HEK293 (cell line): Measurements from ENCODE around the gene LRRTM4.

Source experiments
- CTCF ChIA-PET: fragments of 350-600 bp; formaldehyde crosslinking; extraction: SDS; loops from one replicate; lab custom pipeline; 2021; ENCODE audit warnings: antibody characterized with exemption; lab: Yijun Ruan, JAX
- POLR2A ChIA-PET: fragments of 300-600 bp; formaldehyde crosslinking; extraction: SDS; loops from one replicate; lab custom pipeline; 2020; ENCODE audit warnings: antibody characterized with exemption, inconsistent platforms; lab: Yijun Ruan, JAX
- H3K27ac ChIP-seq: fragments of 200-500 bp; sonication (Bioruptor generic); 2 replicates; pipeline ENCODE4 v1.5.1; 2014; ENCODE audit warnings: low read depth, low read length, control low read depth, inconsistent platforms; ENCODE audit errors: extremely low read depth
- H3K36me3 ChIP-seq, 2 experiments: fragments of 200-500 bp in 1 of 2; sonication (Bioruptor generic) in 1 of 2; 1 replicate in 1 of 2; 2 replicates in 1 of 2; pipeline ENCODE4 v1.5.1; 2014 to 2017; ENCODE audit warnings: inconsistent platforms in 2 of 2, low read length in 2 of 2; ENCODE audit not compliant: control insufficient read depth in 2 of 2, insufficient read depth in 1 of 2
- H3K4me1 ChIP-seq: fragments of 200-500 bp; sonication (Bioruptor generic); 2 replicates; pipeline ENCODE4 v1.5.1; 2014; ENCODE audit warnings: mild to moderate bottlenecking, low read length, inconsistent platforms; ENCODE audit not compliant: control insufficient read depth, insufficient read depth
- H3K4me3 ChIP-seq: 2 replicates; pipeline ENCODE4 v1.5.1; 2011; ENCODE audit warnings: low read depth, mild to moderate bottlenecking, control low read depth, low read length, moderate library complexity
- H3K9me3 ChIP-seq: fragments of 200-500 bp; sonication (Bioruptor generic); 2 replicates; pipeline ENCODE4 v1.5.1; 2014; ENCODE audit warnings: low read depth, low read length, inconsistent platforms; ENCODE audit not compliant: control insufficient read depth, insufficient read depth
- BCL11A ChIP-seq: fragments of 450-650 bp; formaldehyde crosslinking; IDR thresholded peaks from 2 replicates; pipeline ENCODE4 v1.5.1; 2016; ENCODE audit warnings: low read depth, missing biosample characterization, missing genetic modification characterization
- GLI2 ChIP-seq: fragments of 450-650 bp; formaldehyde crosslinking; IDR thresholded peaks from 2 replicates; pipeline ENCODE4; 2017; ENCODE audit warnings: missing biosample characterization, missing genetic modification characterization, low read depth, borderline replicate concordance
- KLF16 ChIP-seq: fragments of 450-650 bp; formaldehyde crosslinking; IDR thresholded peaks from 2 replicates; pipeline ENCODE4 v1.5.1; 2017; ENCODE audit warnings: missing biosample characterization, missing genetic modification characterization
- MYNN ChIP-seq: fragments of 450-650 bp; formaldehyde crosslinking; IDR thresholded peaks from 2 replicates; pipeline ENCODE4 v1.5.1; 2016; ENCODE audit warnings: missing biosample characterization, missing genetic modification characterization, borderline replicate concordance
- ZBTB49 ChIP-seq: fragments of 450-650 bp; formaldehyde crosslinking; IDR thresholded peaks from 2 replicates; pipeline ENCODE4 v1.5.1; 2016; ENCODE audit warnings: missing biosample characterization, missing genetic modification characterization, low read depth
- ZNF157 ChIP-seq: fragments of 450-650 bp; formaldehyde crosslinking; IDR thresholded peaks from 2 replicates; pipeline ENCODE4 v1.5.1; 2016; ENCODE audit warnings: missing biosample characterization, missing genetic modification characterization
- ZNF26 ChIP-seq: fragments of 450-650 bp; formaldehyde crosslinking; IDR thresholded peaks from 2 replicates; pipeline ENCODE4 v1.5.1; 2016; ENCODE audit warnings: missing biosample characterization, missing genetic modification characterization
- ZNF433 ChIP-seq: fragments of 450-650 bp; formaldehyde crosslinking; IDR thresholded peaks from 2 replicates; pipeline ENCODE4 v1.5.1; 2016; ENCODE audit warnings: missing biosample characterization, missing genetic modification characterization, low read depth
- ZNF501 ChIP-seq: fragments of 450-650 bp; formaldehyde crosslinking; IDR thresholded peaks from 2 replicates; pipeline ENCODE4 v1.5.1; 2016; ENCODE audit warnings: missing biosample characterization, missing genetic modification characterization
- ZNF513 ChIP-seq: fragments of 450-650 bp; IDR thresholded peaks from 2 replicates; pipeline ENCODE4 v1.5.1; 2018; ENCODE audit warnings: missing biosample characterization, missing genetic modification characterization
- ZNF701 ChIP-seq: fragments of 450-650 bp; formaldehyde crosslinking; IDR thresholded peaks from 2 replicates; pipeline ENCODE4 v1.5.1; 2016; ENCODE audit warnings: missing biosample characterization, missing genetic modification characterization
- ZNF707 ChIP-seq: fragments of 450-650 bp; formaldehyde crosslinking; IDR thresholded peaks from 2 replicates; pipeline ENCODE4 v1.5.1; 2016; ENCODE audit warnings: missing biosample characterization, missing genetic modification characterization
- ZNF768 ChIP-seq: fragments of 450-650 bp; formaldehyde crosslinking; IDR thresholded peaks from 2 replicates; pipeline ENCODE4 v1.5.1; 2018; ENCODE audit warnings: missing biosample characterization, mild to moderate bottlenecking, missing genetic modification characterization
- ZSCAN16 ChIP-seq: fragments of 450-650 bp; formaldehyde crosslinking; IDR thresholded peaks from 2 replicates; pipeline ENCODE4 v1.5.1; 2016; ENCODE audit warnings: missing biosample characterization, missing genetic modification characterization

LRRTM4 gene

GRCh38 chr2:76759634-76760366 lies 762.4 kb downstream of the LRRTM4 start:
- no peak overlapping the region for H3K4me3 ChIP-seq
- no peaks in the 10 kb centered on the region for H3K9me3 ChIP-seq
- H3K27ac ChIP-seq, result no peak overlapping the region
- TF ChIP-seq ZNF513 (tag by site-specific recombination) (no peak), KLF16 (tag by site-specific recombination) (no peak)
- no peaks in the 10 kb centered on the region for H3K36me3 ChIP-seq
- ChIA-PET POLR2A (no interaction called here), CTCF (no interaction called here)
- no peaks in the 10 kb centered on the region for H3K4me1 ChIP-seq

GRCh38 chr2:76752506-76752905 lies 769.7 kb downstream of the LRRTM4 start:
- Histone ChIP-seq H3K27ac (no peak overlapping the region), H3K4me1 (no peaks in the 10 kb centered on the region), H3K9me3 (no peaks in the 10 kb centered on the region)
- TF ChIP-seq ZNF433, result no peak
- TF ChIP-seq ZNF26 (tag by site-specific recombination), result no peak
- TF ChIP-seq BCL11A (tag by site-specific recombination), result no peak
- TF ChIP-seq ZBTB49 (tag by site-specific recombination), result no peak
- TF ChIP-seq ZNF768, result no peak
- no peak for TF ChIP-seq ZNF701 (tag by site-specific recombination)
- TF ChIP-seq, all 188 proteins: peak for 0
- H3K4me3 ChIP-seq, result no peak overlapping the region
- ChIA-PET POLR2A (no interaction called here), CTCF (no interaction called here)
- no peaks in the 10 kb centered on the region for H3K36me3 ChIP-seq

GRCh38 chr2:76749858-76750257 lies 772.3 kb downstream of the LRRTM4 start:
- no peaks in the 10 kb centered on the region for H3K9me3 ChIP-seq
- ChIA-PET POLR2A (no interaction called here), CTCF (no interaction called here)
- no peaks in the 10 kb centered on the region for H3K4me1 ChIP-seq
- H3K4me3 ChIP-seq, result no peak overlapping the region
- no peak for TF ChIP-seq ZNF707 (tag by site-specific recombination)
- TF ChIP-seq ZSCAN16 (tag by site-specific recombination), result no peak
- TF ChIP-seq MYNN (tag by site-specific recombination), result no peak
- TF ChIP-seq GLI2 (tag by site-specific recombination), result no peak
- TF ChIP-seq ZNF157 (tag by site-specific recombination), result no peak
- TF ChIP-seq ZNF501 (tag by site-specific recombination), result no peak
- H3K27ac ChIP-seq, result no peak overlapping the region
- no peaks in the 10 kb centered on the region for H3K36me3 ChIP-seq
